Hepatocyte (in vitro differentiated cells): ENCODE results near the gene NDUFA7.

Source experiments
- EZH2 ChIP-seq: fragments of 200-600 bp; sonication (generic); IDR thresholded peaks from 2 replicates; pipeline ENCODE4 v1.6.1; 2016; ENCODE audit warnings: antibody characterized with exemption, mild to moderate bottlenecking, borderline replicate concordance
- EZH2phosphoT487 ChIP-seq: fragments of 200-600 bp; sonication (generic); IDR thresholded peaks from one replicate; pipeline ENCODE4 v1.6.1; 2018; ENCODE audit warnings: antibody characterized with exemption, mild to moderate bottlenecking, low read depth, moderate library complexity; ENCODE audit not compliant: unreplicated experiment, severe bottlenecking
- TF ChIP-seq, protein P1 (sequence below): fragments of 200-600 bp; sonication (generic); IDR thresholded peaks from 2 replicates; pipeline ENCODE4 v1.5.1; 2016; ENCODE audit warnings: antibody characterized with exemption, mild to moderate bottlenecking; ENCODE audit not compliant: poor library complexity

DNA sequence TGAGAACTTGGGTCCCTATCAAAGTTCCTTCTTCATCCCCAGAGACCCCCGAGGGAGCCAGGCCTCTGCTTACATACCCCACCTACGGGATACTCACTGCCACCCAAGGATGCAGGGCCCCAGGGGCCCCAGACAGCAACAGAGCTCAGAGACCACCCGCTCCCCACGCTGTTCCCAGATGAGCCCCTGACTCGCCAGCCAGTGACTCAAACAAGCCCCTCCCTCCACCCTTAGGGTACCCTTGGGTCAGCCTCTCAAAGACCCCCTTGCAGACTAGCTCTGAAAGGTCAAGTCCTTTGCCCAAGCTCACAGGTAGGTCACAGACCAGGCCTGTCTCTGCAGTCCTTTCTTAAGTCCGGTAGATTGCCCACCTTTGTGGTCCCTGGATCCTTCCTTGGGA lies 58.7 kb downstream of the NDUFA7 start:
- TF ChIP-seq, protein P1, sequence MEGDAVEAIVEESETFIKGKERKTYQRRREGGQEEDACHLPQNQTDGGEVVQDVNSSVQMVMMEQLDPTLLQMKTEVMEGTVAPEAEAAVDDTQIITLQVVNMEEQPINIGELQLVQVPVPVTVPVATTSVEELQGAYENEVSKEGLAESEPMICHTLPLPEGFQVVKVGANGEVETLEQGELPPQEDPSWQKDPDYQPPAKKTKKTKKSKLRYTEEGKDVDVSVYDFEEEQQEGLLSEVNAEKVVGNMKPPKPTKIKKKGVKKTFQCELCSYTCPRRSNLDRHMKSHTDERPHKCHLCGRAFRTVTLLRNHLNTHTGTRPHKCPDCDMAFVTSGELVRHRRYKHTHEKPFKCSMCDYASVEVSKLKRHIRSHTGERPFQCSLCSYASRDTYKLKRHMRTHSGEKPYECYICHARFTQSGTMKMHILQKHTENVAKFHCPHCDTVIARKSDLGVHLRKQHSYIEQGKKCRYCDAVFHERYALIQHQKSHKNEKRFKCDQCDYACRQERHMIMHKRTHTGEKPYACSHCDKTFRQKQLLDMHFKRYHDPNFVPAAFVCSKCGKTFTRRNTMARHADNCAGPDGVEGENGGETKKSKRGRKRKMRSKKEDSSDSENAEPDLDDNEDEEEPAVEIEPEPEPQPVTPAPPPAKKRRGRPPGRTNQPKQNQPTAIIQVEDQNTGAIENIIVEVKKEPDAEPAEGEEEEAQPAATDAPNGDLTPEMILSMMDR, result no peak
- no peak for TF ChIP-seq EZH2
- no peak for TF ChIP-seq EZH2phosphoT487
